ENCODE results near the gene ITGA2.

Gene ITGA2

DNA sequence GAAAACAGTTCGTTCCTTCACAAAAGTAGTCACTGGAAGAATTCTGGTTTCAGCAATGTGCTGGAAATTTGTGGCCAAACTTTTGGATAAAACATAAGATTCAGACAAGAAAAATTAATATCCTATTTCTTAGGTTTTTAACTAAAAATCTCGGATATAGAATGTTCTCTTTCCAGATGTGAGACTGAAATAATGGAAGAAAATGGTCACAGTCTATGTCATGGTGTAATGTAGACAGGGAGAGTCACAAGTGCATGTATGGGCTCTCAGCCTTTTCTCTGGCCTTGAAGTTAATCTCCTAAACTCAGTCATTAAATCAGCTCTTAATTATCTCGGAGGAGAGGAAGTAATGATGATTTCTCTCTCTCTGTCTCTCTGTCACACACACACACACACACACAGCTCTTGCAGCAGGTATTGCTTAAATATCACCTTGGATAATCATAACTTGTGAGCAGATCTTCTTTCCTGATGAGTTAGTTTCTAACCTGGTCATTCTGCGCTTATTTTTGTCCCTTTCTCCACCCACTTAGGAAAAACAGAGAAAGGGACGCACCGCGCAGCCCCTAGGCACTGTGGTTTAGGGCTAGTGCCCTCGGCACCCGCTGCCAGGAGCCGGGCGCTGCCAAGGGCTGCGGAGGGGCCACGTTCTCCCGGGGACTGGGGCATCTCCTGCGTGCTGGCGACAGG lies 672 bp upstream of the ITGA2 start:
- DNase-seq (ENCODE audit: low read depth) = no peak

DNA sequence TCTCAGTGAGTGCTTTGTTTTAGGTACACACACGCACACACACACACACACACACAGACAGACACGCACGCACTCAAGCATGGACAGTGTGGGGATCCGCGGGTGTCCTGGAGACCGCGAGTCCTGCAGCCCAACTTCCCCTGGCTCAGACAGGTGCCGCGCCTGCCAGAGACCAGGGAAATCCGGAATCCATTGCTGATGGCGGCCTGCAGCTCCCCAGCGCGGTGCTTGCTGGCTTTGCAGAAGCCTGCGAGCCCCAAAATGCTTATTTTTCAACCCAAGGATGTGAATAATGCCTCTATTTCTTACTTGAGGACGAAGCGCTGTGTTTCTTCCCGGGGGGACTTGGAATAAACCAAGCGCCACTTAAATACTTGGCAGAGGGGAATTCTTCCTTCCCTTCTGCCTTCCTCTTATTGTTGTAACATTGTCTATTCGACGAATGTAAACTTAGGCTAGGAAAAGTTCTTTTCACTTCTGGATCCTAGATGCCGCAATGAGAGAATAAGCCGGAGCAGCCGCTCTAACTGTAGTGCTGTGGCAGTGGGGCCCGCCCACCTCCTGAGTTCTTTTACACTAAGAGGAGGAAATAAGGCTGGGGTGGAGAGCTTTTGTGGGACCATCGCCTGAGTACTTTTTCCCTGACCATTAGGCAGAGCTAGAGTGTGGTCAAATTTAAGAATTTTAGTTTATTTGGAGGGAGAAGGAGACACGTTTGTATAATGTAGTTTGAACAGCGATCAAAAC lies 802 bp downstream of the ITGA2 start:
- no peak for DNase-seq (ENCODE audit: low read depth)

DNA sequence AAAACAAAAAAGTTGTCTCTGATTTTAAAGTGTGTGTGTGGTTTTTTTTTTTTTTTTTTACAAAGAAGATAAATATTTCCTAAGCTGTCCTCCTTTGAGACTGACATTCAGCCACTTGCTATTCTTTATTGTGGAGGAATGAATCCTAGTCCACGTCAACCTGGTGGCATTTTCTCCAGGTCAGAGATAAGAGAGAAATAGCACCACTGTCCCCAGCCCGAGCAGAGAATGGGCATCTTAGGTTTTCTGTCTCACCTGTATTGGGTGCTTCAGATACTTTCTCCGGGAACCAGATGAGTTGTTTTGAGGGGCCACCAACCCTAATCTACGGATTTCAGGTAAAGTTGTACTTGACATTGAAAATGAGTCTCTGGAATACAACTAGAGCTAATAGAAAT lies 1.4 kb downstream of the ITGA2 start:
- DNase-seq (ENCODE audit: low read depth) = no peak

DNA sequence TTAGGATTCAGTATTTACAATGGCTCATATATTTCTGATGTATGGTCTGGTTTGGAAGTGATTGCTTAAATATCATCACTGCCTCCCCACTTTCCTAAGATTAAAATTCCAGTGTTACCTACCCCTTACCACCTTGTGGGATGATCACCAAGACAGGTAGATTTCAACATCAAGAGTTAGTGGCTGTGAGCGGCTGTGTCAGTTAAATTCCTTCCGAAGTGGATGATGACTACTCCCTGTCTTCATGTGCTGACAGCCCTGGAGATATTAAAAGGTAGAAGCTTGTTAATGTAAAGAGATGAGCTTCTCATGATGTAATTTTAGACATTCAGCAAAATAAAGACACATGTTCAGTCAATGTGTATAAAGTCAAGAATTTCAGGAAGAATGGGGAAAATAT lies 4.2 kb downstream of the ITGA2 start:
- no peak for DNase-seq (ENCODE audit: low read depth)

DNA sequence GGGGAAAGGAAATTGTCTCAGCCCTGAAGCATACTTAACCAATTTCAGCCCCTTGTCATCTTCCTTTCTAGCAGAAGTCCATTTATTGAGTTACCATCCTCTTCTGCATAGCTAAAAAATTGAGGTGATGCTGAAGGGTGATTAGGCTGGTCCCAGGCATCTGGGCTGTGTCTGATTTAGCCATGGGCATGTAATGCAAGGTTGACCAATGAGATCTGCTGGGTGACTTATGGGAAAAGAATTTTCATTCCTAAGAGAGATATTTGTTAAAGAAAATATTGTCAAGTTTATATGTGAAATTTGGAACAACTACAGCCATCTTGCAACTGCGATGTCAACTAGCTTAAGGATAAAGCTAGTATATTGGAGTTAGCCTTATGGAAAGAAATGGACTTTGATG lies 5.1 kb downstream of the ITGA2 start:
- DNase-seq (ENCODE audit: low read depth) = no peak

DNA sequence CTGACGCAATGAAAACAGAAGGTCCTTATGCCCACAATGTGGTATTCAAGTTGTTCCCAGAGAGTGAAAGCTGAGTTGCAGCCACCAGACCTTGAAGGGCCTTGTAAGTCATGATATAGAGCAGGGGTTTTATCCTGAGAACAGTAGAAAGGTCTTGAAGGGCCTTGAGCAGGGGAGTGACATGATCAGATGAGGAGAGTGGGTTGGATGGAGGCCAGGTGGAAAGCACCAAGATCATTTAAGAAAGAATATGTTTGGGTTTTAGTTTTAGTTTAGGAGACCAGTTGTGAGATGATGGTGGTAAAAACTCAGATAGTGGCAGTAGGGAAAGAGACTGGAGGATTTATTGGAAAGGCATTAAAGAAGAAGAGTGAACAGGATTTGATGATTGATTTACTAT lies 5.9 kb downstream of the ITGA2 start:
- no peak for DNase-seq (ENCODE audit: low read depth)

DNA sequence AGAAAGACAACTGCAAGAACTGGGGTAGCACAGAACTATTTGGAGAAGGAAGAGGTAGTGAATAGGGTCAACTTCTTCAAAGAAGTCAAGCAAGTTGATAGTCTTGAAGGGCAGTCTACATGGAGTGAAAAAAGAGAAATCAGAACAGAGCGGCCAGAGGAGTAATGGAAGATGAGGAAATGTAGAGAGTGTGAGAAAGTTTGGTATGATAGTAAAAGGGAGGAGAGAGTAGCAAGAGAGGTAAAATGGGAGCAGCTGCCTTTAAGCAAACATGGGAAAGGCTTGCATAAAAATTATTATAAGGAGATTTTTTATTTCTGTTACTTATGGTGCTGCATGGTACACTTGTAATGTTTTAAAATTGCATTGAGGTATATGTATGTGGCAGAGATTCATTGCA lies 6.8 kb downstream of the ITGA2 start:
- no peak for DNase-seq (ENCODE audit: low read depth)

DNA sequence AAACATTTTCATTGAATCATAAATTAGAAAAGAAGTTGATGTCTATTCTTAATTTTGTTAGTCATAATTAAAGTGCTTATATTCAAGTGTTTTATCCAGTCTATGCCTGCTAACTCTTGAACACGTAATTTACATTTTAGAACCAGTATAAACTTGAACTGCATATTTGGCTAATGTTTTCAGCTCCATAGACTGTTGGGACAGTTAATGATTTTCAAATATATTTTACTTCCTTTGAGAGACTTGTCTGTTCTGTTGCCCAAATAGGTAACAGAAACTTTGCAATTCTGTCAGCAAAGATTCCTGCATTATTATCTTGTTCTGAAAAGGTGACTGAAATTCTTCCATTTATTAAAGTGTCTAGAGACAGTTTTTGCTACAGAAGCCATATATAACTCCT lies 7.8 kb downstream of the ITGA2 start:
- no peak for DNase-seq (ENCODE audit: low read depth)

DNA sequence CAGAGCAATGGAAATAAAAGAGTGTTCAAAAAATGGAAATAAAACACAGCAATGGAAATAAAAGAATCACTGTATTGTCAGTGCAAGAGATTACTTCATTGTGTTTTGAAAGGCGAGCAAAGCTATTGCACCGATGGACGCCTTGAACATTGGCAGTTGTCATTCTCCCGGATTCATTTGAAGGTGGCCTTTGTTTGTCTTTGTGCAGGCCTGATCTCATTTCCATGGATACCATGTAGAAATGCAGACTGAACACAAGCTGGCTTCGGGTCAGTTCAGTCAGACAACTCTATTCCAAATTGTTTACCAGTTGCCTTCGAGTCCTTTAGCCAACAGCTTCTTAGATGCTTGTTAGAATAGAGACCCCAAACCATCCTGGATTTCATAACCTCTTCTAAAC lies 8.3 kb downstream of the ITGA2 start:
- no peak for DNase-seq (ENCODE audit: low read depth)

DNA sequence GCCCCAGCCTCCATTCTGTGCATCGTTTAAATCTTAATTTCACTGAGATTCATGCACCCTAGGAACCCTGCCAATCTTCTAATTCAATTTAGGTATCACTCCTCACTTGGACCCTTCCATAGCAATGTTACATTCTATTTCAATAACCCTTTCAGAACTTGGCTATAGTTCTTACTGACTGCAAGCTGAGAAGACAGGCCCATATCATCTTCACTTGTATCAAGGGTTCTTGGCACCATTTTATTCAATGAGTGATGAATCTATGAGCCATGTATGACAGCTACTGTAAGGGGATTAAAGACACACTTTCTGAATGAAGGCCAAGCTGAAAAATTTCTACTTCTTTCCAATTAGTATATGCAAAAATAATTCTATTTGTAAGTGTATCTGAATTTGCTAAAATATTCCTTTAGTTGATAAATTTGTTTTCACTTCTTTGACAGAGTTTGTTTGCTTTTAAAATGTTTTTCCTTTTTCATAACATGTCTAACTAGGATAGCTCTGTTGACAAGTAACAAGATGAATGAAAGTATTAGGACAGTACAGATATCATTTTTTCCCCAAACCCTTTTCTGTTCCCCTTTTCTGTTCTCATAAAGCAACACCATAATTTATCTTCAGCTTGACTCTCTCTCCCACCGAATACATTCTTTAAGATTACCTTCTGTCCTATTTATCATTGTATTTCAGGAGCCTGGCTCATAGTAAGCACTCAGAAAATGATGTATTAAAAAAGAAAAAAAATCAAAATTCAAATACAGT lies 9.6 kb downstream of the ITGA2 start:
- DNase-seq (ENCODE audit: low read depth) = no peak

DNA sequence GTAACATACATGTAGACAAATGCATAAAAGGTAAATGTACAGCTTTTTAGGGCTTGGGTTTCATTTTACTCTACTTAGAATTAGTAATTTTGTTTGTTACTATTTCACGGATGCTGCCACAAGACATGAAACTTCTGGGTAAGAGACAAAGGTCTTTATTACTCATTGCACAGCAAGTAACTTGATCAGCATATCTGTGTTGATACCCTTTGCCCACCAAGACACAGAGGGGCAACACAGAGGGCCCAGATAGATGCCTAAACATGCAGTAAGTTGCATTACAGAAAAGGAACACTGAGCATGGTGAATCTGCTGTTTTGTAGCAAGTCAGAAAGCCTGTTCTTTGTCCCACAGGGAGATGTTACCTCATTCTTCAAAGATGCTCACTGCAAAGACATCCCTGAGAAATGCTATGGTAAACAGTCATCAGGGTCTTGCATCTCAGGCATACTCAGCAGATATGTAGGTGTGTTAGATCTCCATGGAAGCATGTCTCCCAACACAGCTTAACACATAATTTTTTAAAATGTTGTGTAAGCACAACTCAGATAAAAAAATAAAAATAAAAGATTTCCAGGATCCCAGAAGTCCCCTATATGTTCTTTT lies 10.3 kb downstream of the ITGA2 start:
- DNase-seq (ENCODE audit: low read depth) = no peak

DNA sequence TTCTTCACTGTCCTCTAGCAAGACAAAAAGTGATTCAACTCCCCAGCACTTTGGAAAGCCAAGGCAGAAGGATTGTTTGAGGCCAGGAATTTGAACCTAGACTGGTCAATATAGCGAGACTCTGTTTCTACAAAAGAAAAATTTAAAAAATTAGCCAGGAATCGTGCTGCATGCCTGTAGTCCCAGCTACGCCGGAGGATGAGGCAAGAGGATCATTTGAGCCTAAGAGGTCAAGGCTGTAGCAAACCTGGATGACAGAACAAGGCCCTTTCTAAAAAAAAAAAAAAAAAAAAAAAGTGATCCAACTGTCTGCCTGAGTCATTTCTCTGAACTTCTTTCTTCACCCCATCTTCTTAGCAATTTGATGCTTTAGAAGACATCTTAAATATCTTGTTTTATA lies 12.4 kb downstream of the ITGA2 start:
- DNase-seq (ENCODE audit: low read depth) = no peak

DNA sequence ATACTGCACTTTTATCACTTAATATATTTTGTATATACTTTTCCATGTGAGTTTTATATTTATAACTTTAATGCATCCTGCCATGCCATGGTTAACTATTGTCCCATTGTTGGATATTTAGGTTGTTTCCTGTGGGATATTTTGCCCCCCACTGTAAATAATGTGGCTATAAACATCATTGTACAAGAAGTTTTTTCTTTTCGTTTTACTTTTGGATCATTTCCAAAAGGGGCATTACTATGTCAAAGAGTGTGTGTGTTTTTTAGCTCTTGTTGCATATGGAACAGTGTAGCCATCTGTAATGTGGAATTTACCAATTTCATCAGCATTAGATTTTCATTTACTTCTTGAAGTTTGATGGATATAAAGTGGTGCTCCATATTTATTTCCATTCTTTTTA lies 13.3 kb downstream of the ITGA2 start:
- DNase-seq (ENCODE audit: low read depth) = no peak

DNA sequence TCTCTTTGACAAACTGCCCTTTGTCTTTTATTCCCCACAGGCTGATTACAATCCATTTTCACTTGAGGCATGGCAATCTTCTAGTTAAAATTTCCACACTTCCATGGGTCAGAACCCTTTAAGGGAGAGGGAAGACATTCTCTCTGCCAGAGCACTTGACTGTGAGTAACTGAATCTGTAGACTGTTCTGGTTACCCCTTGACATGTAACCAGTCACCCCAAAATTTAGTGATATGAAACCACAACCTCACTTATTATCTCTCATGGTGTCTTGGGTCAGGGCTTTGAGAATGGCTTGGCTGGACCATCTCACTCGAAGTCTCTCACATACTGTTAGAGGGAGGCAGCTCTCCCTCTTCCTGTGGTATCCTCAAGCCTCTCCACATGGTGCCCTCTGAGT lies 14.0 kb downstream of the ITGA2 start:
- no peak for DNase-seq (ENCODE audit: low read depth)

DNA sequence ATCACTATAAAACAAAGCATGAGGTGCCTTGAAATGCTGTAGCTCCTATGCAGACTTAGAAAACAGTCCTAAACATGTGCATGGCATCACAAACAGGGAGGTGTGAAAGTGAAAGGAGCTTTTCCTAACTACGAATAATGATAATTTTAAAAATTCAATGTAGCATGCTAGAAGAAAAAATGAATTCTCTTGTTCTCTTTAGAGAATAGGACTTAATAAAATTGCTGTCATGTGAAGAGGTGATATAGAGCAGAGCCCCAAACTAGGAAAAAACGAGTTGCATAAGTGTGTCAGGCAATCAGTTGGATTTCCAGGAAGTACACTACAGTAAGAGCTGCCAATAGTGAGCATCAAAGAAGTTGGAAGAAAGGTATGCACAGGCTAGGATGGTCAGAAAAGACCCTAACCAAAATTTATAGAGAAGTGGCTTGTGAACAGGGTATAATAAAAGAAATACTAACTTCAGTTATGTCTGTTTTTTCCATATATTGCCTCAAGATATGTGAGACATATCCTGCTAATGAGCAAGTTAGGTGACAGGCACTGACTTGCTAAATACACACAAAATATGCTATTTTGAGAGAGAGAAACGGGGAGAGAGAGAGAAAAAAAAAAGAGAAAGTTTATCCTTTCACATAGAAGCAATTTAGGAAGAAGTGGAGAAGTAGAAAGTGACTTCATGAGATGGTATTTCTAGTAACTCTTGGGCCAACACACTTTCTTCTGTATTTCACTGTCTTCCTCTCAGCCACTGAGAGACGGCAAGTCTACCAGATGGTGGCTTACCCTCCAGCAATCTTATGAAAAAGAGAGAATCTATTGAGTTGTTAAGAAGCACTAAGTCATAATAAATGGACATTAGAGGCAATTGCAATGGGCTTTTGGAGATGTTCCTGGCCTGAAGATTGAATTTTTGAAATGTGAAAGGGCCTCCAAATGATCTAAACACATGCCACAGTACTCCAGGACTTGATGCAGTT lies 18.0 kb downstream of the ITGA2 start:
- DNase-seq (ENCODE audit: low read depth) = no peak

DNA sequence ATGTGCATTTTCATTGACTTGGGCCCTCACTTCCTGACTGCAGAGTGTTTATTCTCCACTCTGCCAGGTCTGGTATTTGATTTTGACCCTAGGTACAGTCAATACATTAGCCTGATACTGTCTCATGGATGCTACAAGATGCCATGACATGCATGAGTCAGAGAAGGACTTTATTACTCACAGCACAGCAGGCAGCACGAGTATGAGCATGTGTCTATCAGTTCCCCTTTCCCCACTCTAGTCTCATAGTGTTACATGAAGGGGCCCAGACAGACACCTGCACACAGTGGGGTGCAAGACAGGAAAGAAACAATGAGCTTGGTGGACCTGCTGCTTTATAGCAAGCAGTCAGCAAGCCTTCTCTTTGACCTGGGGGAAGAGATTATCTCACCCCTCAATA lies 19.6 kb downstream of the ITGA2 start:
- DNase-seq (ENCODE audit: low read depth) = no peak

DNA sequence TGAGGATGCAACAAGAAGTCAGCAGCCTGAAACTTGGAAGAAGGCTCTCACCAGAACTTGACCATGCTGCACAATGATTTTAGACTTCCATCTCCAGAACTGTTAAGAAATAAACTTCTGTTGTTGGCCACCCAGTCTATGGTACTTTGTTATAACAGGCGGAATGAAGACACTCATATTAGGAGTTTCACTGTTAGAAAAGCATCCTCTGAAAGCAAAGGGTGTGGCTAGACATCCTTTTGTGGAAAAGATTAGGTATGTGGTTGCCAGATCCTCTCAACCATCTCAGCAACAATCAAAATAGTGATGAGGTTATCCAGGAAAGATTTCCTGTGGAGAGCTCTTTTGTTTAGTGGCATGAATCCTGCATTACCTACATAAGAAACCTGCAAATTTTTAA lies 20.7 kb downstream of the ITGA2 start:
- no peak for DNase-seq (ENCODE audit: low read depth)

DNA sequence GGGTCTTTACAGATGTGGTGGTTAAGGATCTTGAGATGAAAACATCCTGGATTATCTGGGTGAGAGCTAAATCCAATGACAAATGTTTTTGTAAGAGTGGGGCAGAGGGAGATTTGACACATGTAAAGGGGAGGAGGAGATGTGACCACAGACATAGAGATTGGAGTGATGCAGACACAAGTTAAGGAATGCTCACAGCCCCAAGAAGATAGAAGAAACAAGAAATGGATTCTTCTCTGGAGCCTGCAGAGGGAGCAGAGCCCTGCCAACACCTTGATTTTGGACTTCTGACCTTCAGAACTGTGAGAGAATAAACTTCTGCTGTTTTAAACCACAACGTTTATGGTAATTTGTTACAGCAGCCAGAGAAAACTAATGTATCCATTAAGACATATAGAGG lies 21.7 kb downstream of the ITGA2 start:
- no peak for DNase-seq (ENCODE audit: low read depth)

DNA sequence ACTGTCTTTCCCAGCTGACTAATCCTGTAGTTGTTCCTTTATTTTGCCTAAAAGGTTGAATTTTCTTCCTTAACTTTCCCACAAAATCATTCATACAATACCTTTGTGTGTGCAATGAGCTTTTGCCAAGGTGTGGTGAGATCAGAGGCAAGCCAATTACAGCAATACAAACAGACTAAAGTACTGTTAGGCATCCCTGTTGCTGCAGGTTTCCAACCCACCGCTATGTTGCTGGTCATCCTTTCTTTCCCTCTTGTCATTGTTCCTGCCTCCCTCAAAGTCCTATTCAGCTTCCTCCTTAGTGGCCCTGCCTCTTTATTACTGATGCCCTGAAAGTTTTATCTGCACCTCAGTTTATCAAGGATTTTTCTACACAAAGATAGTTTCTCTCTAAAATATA lies 22.1 kb downstream of the ITGA2 start:
- no peak for DNase-seq (ENCODE audit: low read depth)

DNA sequence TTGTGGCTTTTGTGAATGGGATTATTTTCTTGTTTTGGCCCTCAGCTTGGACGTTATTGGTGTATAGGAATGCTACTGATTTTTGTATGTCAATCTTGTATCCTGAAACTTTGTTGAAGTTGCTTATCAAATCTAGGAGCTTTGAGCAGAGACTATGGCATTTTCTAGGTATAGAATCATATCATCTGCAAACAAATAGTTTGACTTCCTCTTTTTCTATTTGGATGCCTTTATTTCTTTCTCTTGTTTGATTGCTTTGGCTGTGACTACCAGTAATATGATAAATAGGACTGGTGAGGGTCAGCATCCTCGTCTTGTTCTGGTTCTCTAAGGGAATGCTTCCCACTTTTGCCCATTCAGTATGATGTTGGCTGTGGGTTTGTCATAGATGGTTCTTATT lies 24.7 kb downstream of the ITGA2 start:
- DNase-seq (ENCODE audit: low read depth) = no peak

DNA sequence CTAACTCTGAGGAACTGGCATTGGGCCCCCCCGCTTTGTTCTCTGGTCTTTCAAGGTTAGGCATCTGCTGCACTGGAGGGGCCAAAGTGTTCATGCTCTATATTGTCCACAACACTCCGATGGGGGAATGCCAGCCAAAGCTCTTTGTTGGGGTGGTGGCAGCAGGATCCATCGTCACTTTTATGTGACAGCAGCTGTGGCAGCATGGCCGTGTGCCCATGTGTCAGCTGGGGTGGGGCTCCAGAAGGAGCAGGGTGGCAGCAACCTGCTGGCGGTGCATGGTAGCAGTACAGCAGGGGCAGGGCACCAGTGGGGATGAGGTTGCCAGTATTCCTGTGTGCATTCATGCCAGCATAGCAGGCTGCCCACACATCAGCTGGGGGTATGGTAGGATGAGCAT lies 28.2 kb downstream of the ITGA2 start:
- no peak for DNase-seq (ENCODE audit: low read depth)
